CMK (cell line): Measurements from ENCODE around the gene GCC2.
"Not testable (repeated sequence)": the region's sequence is repeated elsewhere in the genome, so short reads cannot be mapped to it uniquely, and the experiment has no call there.

Experiments used
- DNase-seq: peaks from one replicate; pipeline ENCODE4 v3.0.0-alpha.2; 2010; ENCODE audit warnings: low read depth

Gene GCC2

DNA sequence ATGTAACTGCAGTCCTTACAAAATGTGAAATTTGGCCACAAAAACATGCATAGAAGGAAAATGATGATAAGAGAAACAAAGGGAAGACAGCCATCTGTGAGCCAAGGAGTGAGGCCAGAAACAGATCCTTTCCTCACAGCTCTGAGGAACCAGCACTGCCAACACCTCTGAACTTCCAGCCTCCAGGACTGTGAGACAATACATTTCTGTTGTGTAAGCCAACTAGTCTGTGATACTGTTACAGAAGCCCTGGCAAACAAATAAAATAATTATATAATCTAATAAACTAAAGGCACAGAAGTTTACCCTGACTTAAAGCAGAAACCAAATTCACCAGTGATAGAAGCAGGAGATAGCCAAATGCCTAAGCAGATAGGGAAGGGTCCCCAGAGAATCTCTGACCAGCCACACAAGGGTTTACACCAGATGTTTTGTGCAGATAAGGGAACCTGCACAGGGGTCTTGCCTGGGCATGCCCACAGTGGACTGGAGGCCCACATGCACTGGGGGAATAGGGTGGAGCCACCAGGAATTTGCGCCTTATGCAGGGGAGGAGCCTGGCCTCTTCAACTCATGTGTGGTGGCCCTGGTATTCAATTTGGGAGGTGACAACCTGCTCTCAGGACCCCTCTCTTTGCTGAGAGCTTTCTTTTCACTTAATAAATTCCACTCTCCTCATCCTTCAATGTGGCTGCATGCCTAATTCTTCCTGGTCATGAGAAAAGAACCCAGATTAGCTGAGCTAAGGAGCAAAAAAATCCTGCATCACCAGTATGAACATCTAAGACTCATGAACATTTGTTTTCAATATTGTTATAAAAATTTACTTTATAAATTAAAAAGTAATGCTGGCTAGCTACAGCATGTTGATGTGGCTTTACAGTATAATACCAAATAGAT lies 3.8 kb upstream of the GCC2 start:
- peak; percentile 79 for DNase-seq

DNA sequence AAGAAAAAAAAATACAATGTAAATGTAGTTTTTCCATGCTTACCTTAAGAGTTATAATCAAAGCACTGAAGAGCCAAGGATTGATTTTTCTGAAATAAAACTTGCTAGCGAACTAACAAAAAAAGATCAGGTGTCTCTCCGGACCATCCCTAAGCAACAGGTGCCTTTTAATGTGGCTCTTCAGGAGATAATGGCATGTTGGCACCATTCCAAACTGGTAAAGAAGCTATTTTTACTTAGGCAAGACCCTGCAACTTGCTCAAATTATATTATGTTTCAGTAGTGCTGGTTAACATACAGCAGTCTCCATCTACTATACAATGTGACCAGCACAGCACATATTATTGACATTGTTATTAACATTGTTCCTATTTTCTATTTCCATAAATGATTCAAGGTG lies 2.3 kb upstream of the GCC2 start:
- no peak for DNase-seq

- peak; percentile 12 for DNase-seq
Measured at GRCh38 chr2:108447947-108448677, 894 bp upstream of the GCC2 start.

- no peak for DNase-seq
Measured at GRCh38 chr2:108449410-108450130, 564 bp downstream of the GCC2 start.

GRCh38 chr2:108450863-108451262 lies 1.9 kb downstream of the GCC2 start:
- no peak for DNase-seq

DNA sequence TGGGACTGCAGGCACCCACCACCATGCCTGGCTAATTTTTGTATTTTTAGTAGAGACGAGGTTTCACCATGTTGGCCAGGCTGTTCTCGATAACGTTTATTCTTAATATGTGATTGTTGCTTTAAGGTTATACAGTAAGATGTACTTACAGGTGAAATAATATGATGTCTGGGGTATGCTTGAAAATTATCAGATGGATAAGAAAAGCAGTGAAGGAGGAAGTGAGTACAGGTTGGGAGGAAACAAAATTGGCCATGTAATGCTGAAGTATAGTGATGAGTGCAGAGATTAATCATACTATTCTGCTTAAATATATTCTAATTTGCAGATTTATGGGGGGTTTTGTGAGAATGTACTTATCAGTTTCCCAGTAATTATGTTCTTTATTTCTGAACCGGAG lies 3.0 kb downstream of the GCC2 start:
- DNase-seq: no peak

DNA sequence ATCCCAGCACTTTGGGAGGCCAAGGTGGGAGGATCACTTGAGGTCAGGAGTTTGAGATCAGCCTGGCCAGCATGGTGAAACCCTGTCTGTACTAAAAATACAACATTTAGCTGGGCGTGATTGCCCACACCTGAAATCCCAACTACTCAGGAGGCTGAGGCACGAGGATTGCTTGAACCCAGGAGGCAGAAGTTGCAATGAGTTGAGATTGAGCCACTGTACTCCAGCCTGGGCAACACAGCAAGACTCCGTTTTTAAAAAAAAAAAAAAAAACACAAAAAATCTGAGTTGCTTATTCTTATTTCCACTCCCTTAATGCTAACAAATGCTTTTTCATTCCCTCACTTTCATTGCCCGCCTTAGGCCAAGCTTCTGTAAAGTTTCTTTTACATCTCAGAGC lies 4.5 kb downstream of the GCC2 start:
- DNase-seq: not testable (repeated sequence)

DNA sequence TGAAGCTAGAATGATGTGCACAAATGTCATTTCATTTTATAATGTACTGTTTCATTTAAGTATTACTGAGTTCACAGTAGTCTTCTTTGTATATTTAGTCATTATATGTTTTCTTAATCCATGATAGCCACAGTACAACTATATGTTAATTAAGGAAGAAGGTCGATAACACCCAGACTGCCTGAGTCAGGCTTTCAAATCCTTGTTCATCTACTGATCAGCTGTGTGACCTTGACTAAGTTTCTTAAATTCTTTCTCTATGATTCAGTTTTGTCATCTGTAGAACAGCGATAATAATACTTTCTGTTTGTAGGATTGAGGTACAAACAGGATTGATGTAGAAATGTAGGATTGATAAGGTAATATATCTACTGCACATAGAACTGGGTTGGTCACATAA lies 5.4 kb downstream of the GCC2 start:
- no peak for DNase-seq

GRCh38 chr2:108455571-108455970 lies 6.6 kb downstream of the GCC2 start:
- DNase-seq: no peak

DNA sequence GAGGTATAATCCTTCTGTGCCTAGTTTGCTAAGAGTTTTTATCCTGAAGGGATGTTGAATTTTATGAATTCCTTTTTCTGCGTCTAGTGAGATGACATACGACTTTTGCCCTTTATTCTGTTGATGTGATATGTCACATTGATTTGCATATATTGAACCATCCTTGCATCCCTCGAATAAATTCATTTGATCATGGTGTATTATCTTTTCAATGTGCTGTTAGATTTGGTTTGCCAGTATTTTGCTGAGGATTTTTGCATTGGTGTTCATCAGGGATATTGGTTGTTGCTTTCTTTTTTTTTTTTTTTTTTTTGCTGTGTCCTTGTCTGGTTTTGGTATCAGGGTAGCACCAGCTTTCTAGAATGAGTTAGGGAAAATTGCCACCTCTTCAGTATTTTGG lies 9.1 kb downstream of the GCC2 start:
- DNase-seq: no peak

GRCh38 chr2:108459441-108459840 lies 10.4 kb downstream of the GCC2 start:
- no peak for DNase-seq

DNA sequence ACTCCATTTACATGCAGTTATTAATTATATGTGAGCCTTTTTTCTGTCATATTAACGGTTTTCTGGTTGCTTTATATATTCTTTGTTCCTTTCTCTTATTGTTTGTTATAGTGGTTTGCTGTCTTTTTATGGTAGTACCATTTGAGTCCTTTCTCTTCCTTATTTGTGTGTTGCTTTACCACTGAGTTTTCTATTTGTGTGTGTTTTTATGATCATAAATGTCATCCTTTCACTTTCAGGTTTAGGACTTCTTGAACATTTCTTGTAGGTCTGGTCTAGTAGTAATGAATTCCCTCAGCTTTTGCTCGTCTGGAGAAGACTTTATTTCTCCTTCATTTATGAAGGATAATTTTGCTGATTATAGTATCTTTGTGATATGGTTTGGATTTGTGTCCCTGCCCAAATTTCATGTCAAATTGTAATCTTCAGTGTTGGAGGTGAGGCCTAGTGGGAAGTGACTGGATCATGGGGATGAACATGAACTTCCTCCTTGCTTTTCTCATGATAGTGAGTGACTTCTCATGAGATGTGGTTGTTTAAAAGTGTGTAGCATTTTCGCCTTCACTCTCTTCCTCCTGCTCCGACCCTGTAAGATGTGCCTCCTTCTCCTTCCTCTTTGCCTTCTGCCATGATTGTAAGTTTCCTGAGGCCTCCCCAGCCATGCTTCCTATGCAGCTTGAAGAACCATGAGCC lies 11.5 kb downstream of the GCC2 start:
- no peak for DNase-seq

- no peak for DNase-seq
Measured at GRCh38 chr2:108477099-108477498, 28.1 kb downstream of the GCC2 start.

GRCh38 chr2:108485253-108485652 lies 36.2 kb downstream of the GCC2 start:
- DNase-seq: no peak

- no peak for DNase-seq
Measured at GRCh38 chr2:108490506-108491122, 41.6 kb downstream of the GCC2 start.

- no peak for DNase-seq
Measured at GRCh38 chr2:108491848-108492247, 42.8 kb downstream of the GCC2 start.

GRCh38 chr2:108492364-108492763 lies 43.4 kb downstream of the GCC2 start:
- DNase-seq: no peak

- DNase-seq: not testable (repeated sequence)
Measured at GRCh38 chr2:108496167-108496566, 47.2 kb downstream of the GCC2 start.

GRCh38 chr2:108507620-108508019 lies 58.6 kb downstream of the GCC2 start:
- not testable (repeated sequence) for DNase-seq

DNA sequence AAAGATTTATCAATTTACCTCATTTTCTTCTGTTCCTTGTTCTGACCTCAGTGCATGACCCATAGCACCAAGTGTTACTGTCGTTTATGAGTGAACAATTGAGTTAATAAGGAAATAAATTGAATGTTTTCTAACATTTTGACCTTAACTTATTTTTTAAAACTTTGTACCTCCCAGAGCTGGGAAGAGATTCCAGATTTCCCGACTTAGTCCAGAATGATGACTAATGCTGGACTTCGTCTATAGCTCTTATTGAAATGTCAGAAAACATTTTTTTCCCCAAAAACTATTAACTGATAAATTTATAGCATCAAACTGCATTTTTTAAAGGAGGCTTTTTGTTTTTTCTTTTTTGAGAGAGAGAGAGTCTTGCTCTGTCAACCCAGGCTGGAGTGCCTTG lies 63.4 kb downstream of the GCC2 start:
- DNase-seq: not testable (repeated sequence)

GRCh38 chr2:108514478-108514877 lies 65.5 kb downstream of the GCC2 start:
- not testable (repeated sequence) for DNase-seq

DNA sequence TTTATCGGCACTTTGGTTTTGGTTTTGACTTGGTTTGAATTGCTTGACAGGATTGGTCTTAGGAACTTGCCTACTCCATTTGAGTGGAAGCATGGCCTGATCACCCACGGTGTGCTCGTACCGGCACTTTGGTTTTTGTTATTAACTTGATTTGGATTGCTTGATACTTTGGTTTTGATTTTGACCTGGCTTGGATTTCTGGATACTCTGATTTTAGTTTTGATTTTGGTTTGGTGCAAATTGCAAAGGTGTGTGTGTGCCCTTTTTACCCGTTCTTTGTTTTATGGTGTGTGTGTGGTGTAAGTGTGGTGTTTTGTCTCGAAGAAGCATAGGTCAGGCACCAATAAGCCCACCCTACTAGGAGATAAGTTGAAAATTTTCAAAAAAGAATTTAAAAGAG lies 75.7 kb downstream of the GCC2 start:
- not testable (repeated sequence) for DNase-seq
